ENCODE data around the gene RLBP1. TPM values are rescaled to one million over a fixed set of nuclear protein-coding genes. Genes with fewer than 3 reads are reported as not detected.

Gene RLBP1
- total RNA-seq, 4 donors from 2014 or later, result not detected

DNA sequence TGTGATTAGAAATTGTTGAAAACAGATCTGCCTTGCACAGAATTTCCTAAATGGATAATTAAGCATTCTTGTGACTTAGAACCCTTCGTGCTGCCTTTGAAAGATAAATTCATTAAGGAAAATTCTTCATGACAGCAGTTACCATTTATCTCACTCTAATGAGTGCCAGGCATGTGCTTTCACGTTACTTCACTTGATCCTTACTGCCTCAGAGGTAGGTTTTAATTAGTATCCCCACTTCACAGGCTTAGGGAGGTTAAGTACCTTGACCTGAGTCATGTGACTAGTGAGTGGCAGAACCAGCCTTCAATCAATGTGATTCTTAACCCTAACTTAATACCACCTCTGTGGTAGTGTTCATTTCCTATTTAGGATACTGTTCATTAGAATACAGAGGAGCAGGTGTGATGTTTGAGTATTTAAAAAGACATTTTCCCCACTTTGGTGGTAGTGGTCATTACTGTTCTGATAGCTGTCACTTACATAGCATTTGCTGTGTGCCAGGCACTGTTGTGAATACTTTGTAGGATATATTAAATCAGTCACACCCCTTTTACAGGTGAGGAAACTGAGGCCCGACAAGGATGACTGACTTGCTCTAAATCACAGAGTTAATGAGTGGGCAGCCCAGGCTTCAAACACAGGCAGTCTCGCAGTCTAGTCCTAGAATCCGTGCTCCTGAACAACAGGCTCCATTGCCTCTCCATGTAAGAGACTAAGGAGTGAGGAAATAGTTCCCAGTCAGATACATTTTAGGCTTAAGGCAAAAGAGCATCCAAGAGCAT lies 57.9 kb downstream of the RLBP1 start:
- intact Hi-C loops (cut with DNase I; ENCODE audit: low total_unique reads), result no loop called here
- in situ Hi-C loops (cut with MboI; ENCODE audit: low pct_ligation_motif_present in 1 of 4, low pct_unique_long_range_greater_than_20kb in 1 of 4, low sequenced_read_pairs in 3 of 4), result loop anchor here in 1 of 4 donors (25.0 kb wide), 1 partner anchor 251 kb away; the partner anchor contains the start of gene MFGE8
- no peak overlapping the region for H3K27ac ChIP-seq
- H3K4me3 ChIP-seq, result no peak overlapping the region
- peaks cover 3 to 42% (median 18%) of the 10 kb centered on the region in 4 donors for H3K4me1 ChIP-seq
- DNase-seq, result no peak
- no peaks in the 10 kb centered on the region for H3K27me3 ChIP-seq
- H3K36me3 ChIP-seq, result no peaks in the 10 kb centered on the region
- 89 to 94% methylated on average over 5 of the region's 5 CpGs for WGBS, 2 donors (ENCODE audit: low coverage in 1 of 2)
- H3K9me3 ChIP-seq, result no peaks in the 10 kb centered on the region
- TF ChIP-seq POLR2AphosphoS5 (IDR thresholded peaks at IDR 0.05) (no peak), POLR2A (IDR thresholded peaks at IDR 0.05) (no peak), CTCF (IDR thresholded peaks at IDR 0.05) (no peak), EP300 (IDR thresholded peaks at IDR 0.05; ENCODE audit: low read depth) (no peak)

DNA sequence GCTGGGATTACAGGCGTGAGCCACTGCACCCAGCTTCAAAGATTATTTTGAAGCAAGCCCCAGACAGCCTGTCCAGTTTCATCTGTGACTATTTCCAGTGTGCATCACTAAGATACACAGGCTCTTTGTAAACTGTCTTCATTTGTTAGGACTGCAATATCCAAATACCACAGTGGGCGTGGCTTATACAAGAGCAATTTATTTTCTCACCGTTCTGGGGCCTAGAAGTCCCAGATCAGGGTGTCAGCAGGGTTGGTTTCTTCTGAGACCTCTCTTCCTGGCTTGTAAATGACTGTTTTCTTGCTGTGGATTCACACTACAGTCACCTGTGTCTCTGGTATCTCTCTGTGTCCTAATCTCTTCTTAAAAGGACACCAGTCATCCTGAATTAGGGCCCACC lies 59.7 kb downstream of the RLBP1 start:
- TF ChIP-seq POLR2A (IDR thresholded peaks at IDR 0.05) (no peak), CTCF (IDR thresholded peaks at IDR 0.05) (no peak), EP300 (IDR thresholded peaks at IDR 0.05; ENCODE audit: low read depth) (no peak), POLR2AphosphoS5 (IDR thresholded peaks at IDR 0.05) (no peak)
- no peak for DNase-seq
- no peaks in the 10 kb centered on the region for H3K9me3 ChIP-seq
- no peaks in the 10 kb centered on the region for H3K27me3 ChIP-seq
- H3K4me3 ChIP-seq, result no peak overlapping the region
- peaks cover 0 to 27% (median 11%) of the 10 kb centered on the region in 4 donors for H3K4me1 ChIP-seq
- in situ Hi-C loops (cut with MboI; ENCODE audit: low pct_ligation_motif_present in 1 of 4, low pct_unique_long_range_greater_than_20kb in 1 of 4, low sequenced_read_pairs in 3 of 4) (loop anchor here in 1 of 4 donors (25.0 kb wide), 1 partner anchor 249 kb away; the partner anchor contains the start of gene MFGE8), intact Hi-C loops (cut with DNase I; ENCODE audit: low total_unique reads) (no loop called here)
- H3K36me3 ChIP-seq, result peaks cover 0 to 1% (median 0%) of the 10 kb centered on the region in 4 donors
- 56 to 66% methylated on average over 2 to 3 of the region's 3 CpGs for WGBS, 2 donors (ENCODE audit: low coverage in 1 of 2)
- H3K27ac ChIP-seq, result no peak overlapping the region

Other genes starting within 250 kb of the RLBP1 start
- 10 to 100 TPM; 37.8 to 81.5 (median 58.3) TPM for gene ABHD2, start 133.1 kb downstream of the RLBP1 start, total RNA-seq
- 10 to 100 TPM in 1 of 4 donors, 1 to 10 TPM in 3; 3.7 to 10.3 (median 4.5) TPM for gene FANCI, start 22.4 kb upstream of the RLBP1 start, total RNA-seq
- gene POLG, start 113.2 kb upstream of the RLBP1 start, total RNA-seq, result 100 to 1,000 TPM in 2 of 4 donors, 10 to 100 TPM in 2; 64.5 to 204 (median 114) TPM

Measured in transverse colon (tissue), 4 donors.